ENCODE results near the gene PRC1. TPM values are rescaled to one million over a fixed set of nuclear protein-coding genes. Genes with fewer than 3 reads are reported as not detected.
A peak's percentile ranks its signal among the peaks of the same experiment; 100 is the strongest.

Gene PRC1
- total RNA-seq, 1 donor: 15.0 TPM

DNA sequence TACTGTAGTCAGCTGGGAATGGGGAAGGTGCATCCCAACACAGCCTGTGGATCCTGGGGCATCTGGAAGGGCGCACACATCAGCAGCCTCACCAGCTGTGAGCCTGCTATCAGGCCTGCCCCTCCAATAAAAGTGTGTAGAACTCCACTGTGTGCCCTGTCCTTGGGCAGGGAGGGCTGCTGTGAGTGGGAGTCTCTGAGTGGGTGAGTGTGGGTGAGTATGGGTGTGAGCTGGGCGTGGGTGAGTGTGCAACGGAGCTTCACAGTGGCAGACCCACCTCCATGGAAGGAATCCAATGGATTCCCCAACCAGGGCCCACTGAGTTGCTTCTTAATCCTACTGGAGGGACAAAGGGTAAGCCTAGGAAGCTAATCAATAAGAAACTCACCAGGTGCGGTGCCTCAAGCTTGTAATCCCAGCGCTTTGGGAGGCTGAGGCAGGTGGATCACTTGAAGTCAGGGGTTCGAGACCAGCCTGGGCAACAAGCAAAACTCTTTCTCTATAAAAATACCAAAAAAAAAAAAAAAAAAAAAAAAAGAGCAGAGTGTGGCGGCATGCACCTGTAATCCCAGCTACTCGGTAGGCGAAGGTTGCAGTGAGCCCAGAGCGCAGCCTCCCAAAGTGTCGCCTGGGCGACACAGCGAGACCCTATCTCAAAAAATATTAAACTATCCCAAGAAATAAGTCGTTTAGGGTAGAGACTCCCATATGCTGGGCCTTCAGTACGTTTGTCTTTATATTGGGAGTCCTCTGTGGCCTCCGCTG lies 40.2 kb downstream of the PRC1 start:
- no peaks in the 10 kb centered on the region for H3K27me3 ChIP-seq (ENCODE audit: insufficient read depth, low read length)
- H3K9me3 ChIP-seq (ENCODE audit: low read depth, low read length): no peaks in the 10 kb centered on the region
- peak overlapping the region; percentile 93 for H3K4me3 ChIP-seq (ENCODE audit: low read length)
- peaks cover 32% of the 10 kb centered on the region for H3K4me1 ChIP-seq (ENCODE audit: insufficient read depth, low read length)

- H3K4me3 ChIP-seq (ENCODE audit: low read length): no peak overlapping the region
- no peaks in the 10 kb centered on the region for H3K9me3 ChIP-seq (ENCODE audit: low read depth, low read length)
Measured at GRCh38 chr15:90952901-90953677, 41.2 kb downstream of the PRC1 start.

GRCh38 chr15:90950676-90951075 lies 43.7 kb downstream of the PRC1 start:
- Histone ChIP-seq H3K4me1 (ENCODE audit: insufficient read depth, low read length) (peaks cover 22% of the 10 kb centered on the region), H3K4me3 (ENCODE audit: low read length) (no peak overlapping the region), H3K9me3 (ENCODE audit: low read depth, low read length) (no peaks in the 10 kb centered on the region), H3K27me3 (ENCODE audit: insufficient read depth, low read length) (no peaks in the 10 kb centered on the region)

More at GRCh38 chr15:90952901-90953677, 41.2 kb downstream of the PRC1 start:
- Histone ChIP-seq H3K4me1 (ENCODE audit: insufficient read depth, low read length) (peaks cover 33% of the 10 kb centered on the region), H3K27me3 (ENCODE audit: insufficient read depth, low read length) (no peaks in the 10 kb centered on the region)

DNA sequence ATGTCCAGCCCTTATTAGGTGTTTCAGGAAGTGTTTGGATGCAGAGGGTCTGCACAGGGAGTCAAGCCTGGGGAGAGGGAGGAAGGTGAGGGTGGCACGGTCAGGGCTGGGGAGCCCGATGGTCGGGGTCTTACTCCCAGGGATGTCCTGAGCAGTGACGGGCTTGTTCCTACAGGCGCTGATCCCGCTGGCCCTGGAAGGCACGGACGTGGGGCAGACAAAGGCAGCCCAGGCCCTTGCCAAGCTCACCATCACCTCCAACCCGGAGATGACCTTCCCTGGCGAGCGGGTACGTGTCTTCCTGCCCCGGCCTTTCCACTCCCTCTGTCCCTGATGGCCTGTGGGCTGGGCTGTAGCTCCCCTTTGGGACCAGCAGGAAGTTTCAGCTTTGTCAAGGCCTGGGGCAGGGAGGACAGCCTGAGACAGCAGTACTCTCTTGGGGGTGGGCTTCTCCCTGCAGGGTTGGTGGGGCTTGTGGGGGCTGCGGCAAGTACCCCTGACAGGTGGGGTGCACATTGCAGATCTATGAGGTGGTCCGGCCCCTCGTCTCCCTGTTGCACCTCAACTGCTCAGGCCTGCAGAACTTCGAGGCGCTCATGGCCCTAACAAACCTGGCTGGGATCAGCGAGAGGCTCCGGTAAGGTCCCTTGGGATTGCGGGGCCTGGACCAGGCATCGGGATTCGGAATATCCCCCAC lies 44.2 kb downstream of the PRC1 start:
- no peaks in the 10 kb centered on the region for H3K27me3 ChIP-seq (ENCODE audit: insufficient read depth, low read length)
- H3K4me3 ChIP-seq (ENCODE audit: low read length): no peak overlapping the region
- H3K4me1 ChIP-seq (ENCODE audit: insufficient read depth, low read length): peaks cover 16% of the 10 kb centered on the region
- no peaks in the 10 kb centered on the region for H3K9me3 ChIP-seq (ENCODE audit: low read depth, low read length)

DNA sequence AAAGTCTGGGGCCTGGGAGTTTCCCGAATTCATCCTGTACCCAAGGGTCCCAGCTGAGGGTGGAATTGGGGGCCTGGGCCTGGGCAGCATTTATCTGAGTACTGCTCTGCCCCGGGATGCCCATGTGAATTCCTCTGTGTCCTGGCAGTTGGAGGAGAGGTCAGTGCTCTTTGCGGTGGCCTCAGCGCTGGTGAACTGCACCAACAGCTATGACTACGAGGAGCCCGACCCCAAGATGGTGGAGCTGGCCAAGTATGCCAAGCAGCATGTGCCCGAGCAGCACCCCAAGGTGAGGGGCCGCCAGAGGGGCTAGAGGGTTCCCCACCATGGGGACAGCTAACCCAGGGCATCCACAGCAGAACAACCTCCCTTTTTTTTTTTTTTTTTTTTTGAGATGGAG lies 45.8 kb downstream of the PRC1 start:
- no peaks in the 10 kb centered on the region for H3K27me3 ChIP-seq (ENCODE audit: insufficient read depth, low read length)
- peaks cover 8% of the 10 kb centered on the region for H3K4me1 ChIP-seq (ENCODE audit: insufficient read depth, low read length)
- no peak overlapping the region for H3K4me3 ChIP-seq (ENCODE audit: low read length)
- H3K9me3 ChIP-seq (ENCODE audit: low read depth, low read length): no peaks in the 10 kb centered on the region

- H3K9me3 ChIP-seq (ENCODE audit: low read depth, low read length): no peaks in the 10 kb centered on the region
- peaks cover 8% of the 10 kb centered on the region for H3K4me1 ChIP-seq (ENCODE audit: insufficient read depth, low read length)
- no peak overlapping the region for H3K4me3 ChIP-seq (ENCODE audit: low read length)
- no peaks in the 10 kb centered on the region for H3K27me3 ChIP-seq (ENCODE audit: insufficient read depth, low read length)
Measured at GRCh38 chr15:90947577-90948357, 46.6 kb downstream of the PRC1 start.

DNA sequence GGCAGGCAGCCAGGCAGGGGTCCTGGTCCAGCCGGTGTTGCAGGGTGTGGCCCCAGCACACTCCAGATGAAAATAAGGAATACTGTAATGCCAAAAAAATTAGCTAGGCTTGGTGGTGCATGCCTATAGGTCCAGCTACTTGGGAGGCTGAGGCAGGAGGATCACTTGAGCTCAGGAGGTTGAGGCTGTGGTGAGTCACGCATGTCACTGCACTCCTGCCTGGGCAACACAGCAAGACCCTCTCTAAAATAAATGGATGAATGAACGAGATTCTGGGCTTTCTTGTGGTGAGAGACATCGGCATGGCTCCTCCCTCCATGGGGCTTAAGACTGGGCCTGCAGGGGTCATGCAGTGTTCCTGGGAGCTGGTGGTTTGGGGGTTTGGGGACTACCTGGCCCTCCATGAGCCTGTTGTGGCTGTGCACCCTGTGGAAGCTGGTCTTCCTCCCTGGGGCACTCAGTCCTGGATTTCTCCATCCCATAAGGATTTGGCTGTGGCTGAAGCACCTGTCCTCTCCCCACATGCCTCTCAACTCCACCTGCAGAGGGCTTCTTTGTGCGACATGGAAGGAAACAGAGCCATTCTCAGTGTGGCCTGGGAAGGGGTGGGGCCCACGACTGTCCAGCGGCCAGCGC lies 47.3 kb downstream of the PRC1 start:
- Histone ChIP-seq H3K4me3 (ENCODE audit: low read length) (no peak overlapping the region), H3K9me3 (ENCODE audit: low read depth, low read length) (no peaks in the 10 kb centered on the region)

DNA sequence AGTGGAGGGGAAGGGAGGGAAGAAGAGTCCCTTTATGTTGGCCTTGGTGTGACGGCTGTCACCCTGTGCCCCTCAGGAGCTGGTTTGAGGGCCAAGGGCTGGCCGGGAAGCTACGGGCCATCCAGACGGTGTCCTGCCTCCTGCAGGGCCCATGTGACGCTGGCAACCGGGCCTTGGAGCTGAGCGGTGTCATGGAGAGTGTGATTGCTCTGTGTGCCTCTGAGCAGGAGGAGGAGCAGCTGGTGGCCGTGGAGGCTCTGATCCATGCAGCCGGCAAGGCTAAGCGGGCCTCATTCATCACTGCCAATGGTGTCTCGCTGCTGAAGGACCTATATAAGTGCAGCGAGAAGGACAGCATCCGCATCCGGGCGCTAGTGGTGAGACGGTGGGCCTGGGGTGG lies 47.8 kb downstream of the PRC1 start:
- Histone ChIP-seq H3K9me3 (ENCODE audit: low read depth, low read length) (no peaks in the 10 kb centered on the region), H3K4me3 (ENCODE audit: low read length) (no peak overlapping the region), H3K4me1 (ENCODE audit: insufficient read depth, low read length) (peaks cover 8% of the 10 kb centered on the region), H3K27me3 (ENCODE audit: insufficient read depth, low read length) (no peaks in the 10 kb centered on the region)

More for the DNA sequence above, 47.3 kb downstream of the PRC1 start:
- H3K4me1 ChIP-seq (ENCODE audit: insufficient read depth, low read length): peaks cover 8% of the 10 kb centered on the region
- no peaks in the 10 kb centered on the region for H3K27me3 ChIP-seq (ENCODE audit: insufficient read depth, low read length)

DNA sequence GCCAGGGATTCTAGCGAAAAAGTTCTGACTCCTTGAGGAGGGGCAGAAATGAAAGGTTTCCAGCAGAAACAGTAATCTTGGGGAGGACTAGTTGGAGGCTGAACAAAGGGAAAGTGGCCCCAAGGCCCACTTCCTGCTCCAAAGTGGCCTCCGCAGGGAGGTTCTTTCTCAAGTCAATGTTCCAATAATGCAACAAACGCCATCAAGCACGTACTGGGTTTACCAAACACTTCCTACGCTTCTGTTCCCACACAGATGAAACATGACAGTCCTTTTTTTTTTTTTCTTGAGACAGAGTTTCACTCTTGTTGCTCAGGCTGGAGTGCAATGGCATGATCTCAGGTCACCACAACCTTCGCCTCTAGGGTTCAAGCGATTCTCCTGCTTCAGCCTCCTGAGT lies 49.2 kb downstream of the PRC1 start:
- Histone ChIP-seq H3K4me3 (ENCODE audit: low read length) (no peak overlapping the region), H3K9me3 (ENCODE audit: low read depth, low read length) (no peaks in the 10 kb centered on the region), H3K27me3 (ENCODE audit: insufficient read depth, low read length) (no peaks in the 10 kb centered on the region), H3K4me1 (ENCODE audit: insufficient read depth, low read length) (peaks cover 8% of the 10 kb centered on the region)

DNA sequence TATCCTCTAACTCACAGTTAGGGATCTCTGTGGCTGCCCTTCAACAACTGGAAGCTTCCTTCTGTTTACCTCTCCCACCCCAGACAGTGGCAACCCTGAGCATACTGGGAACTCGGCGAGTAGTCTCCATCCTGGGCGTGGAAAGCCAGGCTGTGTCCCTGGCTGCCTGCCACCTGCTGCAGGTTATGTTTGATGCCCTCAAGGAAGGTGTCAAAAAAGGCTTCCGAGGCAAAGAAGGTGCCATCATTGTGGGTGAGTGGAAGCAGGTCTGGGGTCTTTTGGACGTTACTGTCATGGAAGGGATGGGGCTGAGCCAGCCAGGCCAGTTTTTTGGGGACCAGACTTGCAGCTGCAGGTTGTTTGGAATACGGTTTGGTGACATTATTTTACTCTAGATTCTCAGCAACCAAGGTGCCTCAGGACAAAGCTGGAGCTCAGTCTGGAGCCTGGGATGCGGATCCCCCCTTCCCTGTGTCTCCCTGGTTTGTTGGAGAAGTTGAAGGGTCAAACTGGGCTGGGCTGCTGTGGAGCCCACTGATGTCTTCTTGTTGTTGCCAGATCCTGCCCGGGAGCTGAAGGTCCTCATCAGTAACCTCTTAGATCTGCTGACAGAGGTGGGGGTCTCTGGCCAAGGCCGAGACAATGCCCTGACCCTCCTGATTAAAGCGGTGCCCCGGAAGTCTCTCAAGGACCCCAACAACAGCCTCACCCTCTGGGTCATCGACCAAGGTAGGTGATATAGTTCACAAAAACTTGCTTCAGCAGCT lies 51.8 kb downstream of the PRC1 start:
- Histone ChIP-seq H3K27me3 (ENCODE audit: insufficient read depth, low read length) (no peaks in the 10 kb centered on the region), H3K9me3 (ENCODE audit: low read depth, low read length) (no peaks in the 10 kb centered on the region), H3K4me3 (ENCODE audit: low read length) (no peak overlapping the region), H3K4me1 (ENCODE audit: insufficient read depth, low read length) (no peaks in the 10 kb centered on the region)

DNA sequence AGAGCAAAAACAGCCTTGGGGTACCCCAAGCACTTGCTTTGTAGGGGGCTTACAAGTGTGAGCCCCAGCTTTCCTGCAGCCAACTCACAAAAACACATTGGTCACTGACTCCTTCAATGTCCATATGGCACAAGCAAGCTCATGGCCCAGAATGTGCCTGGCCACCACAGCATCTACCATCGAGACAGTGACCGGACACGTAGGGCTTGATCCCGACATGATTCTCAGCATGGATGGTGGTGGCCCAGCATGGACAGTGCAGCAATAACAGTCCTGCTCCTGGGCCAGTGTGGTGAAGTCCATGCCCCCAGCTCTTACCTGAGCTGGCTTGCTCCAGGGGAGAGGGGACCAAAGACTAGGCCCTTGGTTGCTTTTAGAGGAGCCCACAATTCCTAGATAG lies 53.3 kb downstream of the PRC1 start:
- Histone ChIP-seq H3K27me3 (ENCODE audit: insufficient read depth, low read length) (no peaks in the 10 kb centered on the region), H3K4me3 (ENCODE audit: low read length) (no peak overlapping the region), H3K9me3 (ENCODE audit: low read depth, low read length) (no peaks in the 10 kb centered on the region), H3K4me1 (ENCODE audit: insufficient read depth, low read length) (peaks cover 6% of the 10 kb centered on the region)

DNA sequence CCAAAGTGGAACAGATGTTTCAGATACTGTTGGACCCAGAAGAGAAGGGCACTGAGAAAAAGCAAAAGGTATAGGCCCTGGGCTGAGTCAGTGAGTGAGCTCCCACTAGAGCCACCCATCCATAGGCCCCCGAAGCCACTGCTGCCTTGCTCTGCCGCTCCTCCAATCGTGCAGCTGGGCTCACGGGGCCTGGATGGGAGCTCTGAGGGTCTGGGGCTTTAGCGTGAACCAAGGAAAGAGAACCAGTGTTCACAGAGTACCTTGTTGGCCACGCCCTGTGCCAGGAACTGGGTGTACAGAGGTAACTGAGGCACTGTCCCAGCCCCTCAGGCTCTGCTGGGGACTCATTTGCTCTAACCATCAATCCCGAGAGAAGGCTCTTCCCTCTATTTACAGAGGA lies 54.6 kb downstream of the PRC1 start:
- peaks cover 15% of the 10 kb centered on the region for H3K4me1 ChIP-seq (ENCODE audit: insufficient read depth, low read length)
- no peaks in the 10 kb centered on the region for H3K27me3 ChIP-seq (ENCODE audit: insufficient read depth, low read length)
- no peak overlapping the region for H3K4me3 ChIP-seq (ENCODE audit: low read length)
- no peaks in the 10 kb centered on the region for H3K9me3 ChIP-seq (ENCODE audit: low read depth, low read length)

DNA sequence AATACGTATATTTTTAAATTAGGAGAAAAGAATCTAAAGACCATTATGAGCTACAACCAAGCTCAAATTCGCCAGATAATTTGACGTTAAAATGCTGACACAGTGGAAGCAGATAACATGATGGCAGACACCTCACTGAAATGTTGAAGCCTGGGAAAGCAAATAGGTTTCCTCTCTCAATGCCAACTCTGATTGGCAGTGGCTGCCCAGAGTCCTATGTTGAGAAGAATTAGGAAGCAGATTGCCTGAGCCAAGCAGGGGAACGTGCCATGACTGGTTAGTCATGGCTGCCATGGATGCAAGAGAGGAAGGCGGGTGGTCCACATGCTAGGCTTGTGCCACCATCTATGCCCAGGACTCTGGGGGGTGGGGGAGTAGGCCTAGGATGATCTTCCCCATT lies 56.1 kb downstream of the PRC1 start:
- peaks cover 27% of the 10 kb centered on the region for H3K4me1 ChIP-seq (ENCODE audit: insufficient read depth, low read length)
- H3K9me3 ChIP-seq (ENCODE audit: low read depth, low read length): no peaks in the 10 kb centered on the region
- H3K27me3 ChIP-seq (ENCODE audit: insufficient read depth, low read length): no peaks in the 10 kb centered on the region
- H3K4me3 ChIP-seq (ENCODE audit: low read length): no peak overlapping the region

- Histone ChIP-seq H3K9me3 (ENCODE audit: low read depth, low read length) (no peaks in the 10 kb centered on the region), H3K4me3 (ENCODE audit: low read length) (no peak overlapping the region), H3K4me1 (ENCODE audit: insufficient read depth, low read length) (peaks cover 38% of the 10 kb centered on the region), H3K27me3 (ENCODE audit: insufficient read depth, low read length) (no peaks in the 10 kb centered on the region)
Measured at GRCh38 chr15:90936823-90937222, 57.5 kb downstream of the PRC1 start.
